SIG-M5 treated with dmso at 0.1 percent for 504 hours (cell line): ENCODE results near the gene RDX.
"Not testable (repeated sequence)": the region's sequence is repeated elsewhere in the genome, so short reads cannot be mapped to it uniquely, and the experiment has no call there.

ENCODE experiments used
- DNase-seq: peaks from one replicate; lab custom pipeline; 2025; ENCODE audit not compliant: unreplicated experiment; lab: John Stamatoyannopoulos, UW

RDX gene

DNA sequence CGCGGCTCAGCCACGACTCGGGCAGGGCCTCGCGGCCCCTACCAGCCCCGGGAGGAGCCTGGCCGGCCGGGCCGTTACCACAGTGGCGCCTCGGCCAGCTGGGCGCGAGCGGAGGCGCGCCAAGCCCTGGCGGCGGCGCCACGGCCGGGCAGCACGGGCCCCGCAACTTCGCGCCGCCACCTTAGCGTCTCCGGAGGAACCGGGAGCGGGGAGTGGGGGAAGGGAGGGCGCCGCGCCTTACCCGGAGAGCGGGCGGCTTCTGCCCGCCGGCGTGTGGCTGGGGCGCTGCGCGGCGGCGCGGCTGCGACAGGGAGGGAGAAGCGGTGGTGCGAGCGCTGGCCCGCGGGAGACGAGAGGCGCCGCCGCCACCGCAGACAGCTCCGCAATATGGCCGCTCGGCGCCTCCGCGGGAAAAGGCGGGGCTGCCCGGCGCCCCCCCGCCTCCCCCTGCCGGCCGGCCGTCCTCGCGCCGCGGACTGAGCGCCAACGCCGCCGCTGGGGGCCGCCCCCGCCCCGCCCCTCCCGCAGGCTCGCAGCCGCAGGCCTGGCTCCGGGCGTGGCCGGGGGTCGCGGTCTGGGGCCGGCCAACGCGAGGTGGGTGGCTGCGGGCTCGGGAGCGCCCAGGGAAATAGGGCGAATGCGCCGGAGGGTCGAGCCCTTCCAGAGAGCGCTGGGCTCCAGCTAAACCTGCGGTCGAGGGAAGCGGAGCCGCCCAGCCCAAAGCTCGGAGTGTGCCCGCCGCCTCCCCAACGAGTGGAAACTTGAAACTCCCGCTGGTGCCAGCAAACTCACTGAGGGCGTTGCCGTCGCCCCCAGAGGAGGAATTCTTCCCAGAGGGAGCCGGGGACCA is at the start of gene RDX:
RDX (minus strand) TSS at position 389 of the 850 bp plus-strand sequence. CDS start 16,922 bp downstream, outside the sequence.
- DNase-seq, result peak; percentile 34

DNA sequence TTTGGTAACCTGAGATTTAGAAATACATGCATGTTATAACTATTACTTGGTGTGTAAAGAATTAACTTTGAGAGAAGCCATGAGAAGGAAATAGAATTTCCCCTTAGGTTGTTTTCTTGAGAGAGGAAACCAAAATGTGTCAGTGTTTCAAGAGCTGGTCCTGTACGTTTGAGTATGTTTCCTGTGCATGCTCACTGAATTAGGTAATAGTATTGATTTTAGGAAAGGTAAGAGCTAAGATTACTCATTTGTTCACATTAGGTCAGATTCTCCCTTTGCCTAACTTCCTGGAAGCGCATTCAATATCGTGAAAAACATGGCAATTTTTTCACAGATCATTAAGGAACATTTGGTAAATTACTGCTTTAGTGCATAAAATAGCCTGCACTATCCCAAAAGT is 49.3 kb upstream of the RDX start:
- DNase-seq, result no peak

DNA sequence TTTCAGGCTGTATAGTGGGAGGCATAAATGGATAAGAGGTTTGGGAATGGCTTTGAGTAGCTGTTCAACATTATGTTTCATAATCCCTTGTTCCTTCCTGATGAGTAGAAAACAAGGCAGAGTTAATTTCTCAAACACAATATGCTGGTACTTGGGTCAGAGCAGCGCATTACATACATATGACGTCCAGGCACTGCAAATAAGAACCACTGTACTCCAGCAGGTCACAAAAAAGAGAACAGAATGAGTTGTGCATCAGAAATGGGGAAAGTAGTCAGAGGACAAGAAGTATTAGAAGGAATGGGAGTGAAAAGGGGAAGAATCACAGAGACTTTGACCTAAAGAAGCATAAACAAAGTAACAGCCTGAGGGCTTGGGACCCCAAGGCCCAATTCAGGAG is 44.0 kb upstream of the RDX start:
- no peak for DNase-seq

DNA sequence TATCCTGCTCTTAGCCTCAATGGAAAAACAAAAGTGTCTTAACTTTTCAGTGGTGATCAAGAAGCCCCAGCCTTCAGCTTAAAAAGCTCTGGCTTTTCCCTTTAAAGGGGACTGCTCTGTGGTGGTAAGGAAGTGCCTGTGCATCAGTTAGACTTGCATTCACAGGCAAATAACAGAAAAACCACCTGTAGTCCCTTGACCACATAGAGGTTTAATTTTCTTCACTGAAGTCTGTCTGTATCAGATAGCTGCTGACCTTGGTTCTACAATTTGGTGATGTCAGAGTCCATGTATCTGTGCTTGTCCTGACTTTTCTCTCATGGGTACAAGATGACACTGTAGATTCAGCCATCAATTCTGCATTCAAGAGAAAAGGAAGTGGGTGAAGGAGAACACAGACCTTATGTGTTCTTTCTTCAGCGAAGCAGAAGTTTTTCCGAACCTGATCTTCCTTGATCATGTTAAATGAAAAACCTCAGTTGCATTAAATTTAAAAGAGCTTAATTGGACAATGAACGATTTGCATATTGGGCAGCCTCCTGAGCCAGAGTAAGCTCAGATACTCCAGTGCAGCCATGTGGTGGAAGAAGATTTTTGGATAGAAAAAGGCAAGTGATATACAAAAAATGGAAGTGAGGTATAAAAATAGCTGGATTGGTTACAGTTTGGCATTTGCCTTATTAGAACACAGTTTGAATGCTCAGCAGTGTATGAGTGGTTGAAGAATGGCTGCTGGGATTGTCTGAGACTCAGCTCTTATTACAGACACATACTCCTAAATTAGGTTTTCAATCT is 43.2 kb upstream of the RDX start:
- DNase-seq, result no peak

DNA sequence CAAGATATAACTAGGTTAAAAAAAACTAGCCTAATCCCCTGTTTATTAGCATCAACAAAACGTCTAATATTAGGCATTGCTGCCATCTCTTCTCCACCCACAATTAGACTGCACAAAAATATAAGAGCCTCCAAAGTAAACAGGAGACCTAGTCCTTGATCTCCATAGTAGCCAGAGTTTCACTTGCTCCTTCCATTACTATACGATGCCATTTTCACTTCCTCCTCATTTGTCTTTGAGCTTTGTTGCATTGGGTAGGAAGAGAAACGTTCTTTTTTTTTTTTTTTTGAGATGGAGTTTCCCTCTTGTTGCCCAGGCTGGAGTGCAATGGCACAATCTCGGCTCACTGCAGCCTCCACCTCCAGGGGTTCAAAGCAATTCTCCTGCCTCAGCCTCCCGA is 42.3 kb upstream of the RDX start:
- peak; percentile 41 for DNase-seq

DNA sequence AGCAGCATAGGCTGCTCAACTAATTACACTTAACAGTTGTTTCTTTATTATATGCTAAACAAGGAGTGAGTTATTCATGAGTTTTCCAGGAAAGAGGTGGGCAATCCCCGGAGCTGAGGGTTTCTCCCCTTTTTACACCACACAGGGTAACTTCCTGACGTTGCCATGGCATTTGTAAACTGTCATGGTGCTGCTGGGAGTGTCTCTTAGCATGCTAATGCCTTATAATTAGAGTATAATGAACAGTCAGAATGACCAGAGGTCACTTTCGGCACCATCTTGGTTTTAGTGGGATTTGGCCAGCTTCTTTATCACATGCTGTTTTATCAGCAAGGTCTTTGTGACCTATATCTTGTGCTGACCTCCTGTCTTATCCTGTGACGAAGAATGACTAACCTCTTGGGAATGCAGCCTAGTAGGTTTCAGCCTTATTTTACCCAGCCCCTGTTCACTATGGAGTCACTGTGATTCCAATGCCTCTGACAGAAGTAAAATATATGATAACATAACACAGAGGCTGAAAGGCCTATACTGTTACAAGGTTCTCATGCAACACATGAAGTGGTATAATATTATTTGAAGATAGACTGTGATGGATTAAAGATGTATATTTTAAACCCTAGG is 41.3 kb upstream of the RDX start:
- no peak for DNase-seq

DNA sequence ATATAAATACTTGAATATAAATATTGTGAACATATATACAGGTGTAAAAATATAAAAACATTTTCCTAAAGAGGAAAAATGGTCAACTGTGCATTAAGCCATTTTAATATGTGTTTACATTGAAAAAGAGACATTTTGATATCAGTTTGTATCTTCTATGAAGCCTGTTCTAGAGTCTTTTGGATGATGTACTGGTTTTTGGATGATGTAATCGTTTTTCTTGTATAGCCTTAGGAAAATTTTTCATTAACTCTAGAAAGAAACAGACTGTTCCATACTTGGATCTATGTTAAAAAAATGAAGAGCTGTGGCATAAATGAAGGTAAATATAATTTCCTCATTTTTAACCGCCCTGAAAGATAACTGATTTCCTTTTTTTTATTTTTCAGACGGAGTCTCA is 39.6 kb upstream of the RDX start:
- no peak for DNase-seq

DNA sequence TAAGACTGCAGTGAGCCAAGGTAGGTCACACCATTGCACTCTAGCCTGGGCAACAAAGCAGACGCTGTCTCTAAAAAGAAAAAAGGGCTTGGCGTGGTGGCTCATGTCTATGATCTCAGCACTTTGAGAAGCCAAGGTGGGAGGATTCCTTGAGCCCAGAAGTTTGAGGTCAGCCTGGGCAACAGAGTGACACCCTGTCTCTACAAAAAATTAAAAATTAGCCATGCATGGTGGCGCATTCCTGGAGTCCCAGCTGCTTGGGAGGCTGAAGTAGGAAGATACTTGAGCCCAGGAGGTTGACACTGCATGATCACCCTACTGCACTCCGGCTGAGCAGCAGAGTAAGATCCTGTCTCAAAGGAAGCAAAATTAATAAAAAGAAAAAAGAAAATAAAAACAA is 38.9 kb upstream of the RDX start:
- no peak for DNase-seq

DNA sequence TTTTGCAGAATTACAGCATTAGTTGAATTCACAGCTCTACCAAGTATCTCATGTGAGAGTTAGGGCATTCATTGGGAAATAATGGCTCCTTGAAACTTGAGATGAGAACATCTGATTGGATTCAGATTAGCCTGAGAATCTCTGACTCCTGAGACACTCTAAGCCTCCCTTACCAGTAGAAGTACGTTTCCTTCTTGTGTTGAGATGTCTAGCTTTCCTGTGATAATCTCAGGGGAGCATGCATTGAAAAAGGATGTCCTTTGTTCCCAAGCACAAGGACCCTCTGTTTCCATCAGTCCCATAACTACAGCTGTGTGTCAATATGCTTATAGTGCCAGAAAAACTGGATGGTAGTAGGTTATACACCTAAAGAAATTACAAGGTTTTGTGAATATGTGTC is 35.2 kb upstream of the RDX start:
- no peak for DNase-seq

DNA sequence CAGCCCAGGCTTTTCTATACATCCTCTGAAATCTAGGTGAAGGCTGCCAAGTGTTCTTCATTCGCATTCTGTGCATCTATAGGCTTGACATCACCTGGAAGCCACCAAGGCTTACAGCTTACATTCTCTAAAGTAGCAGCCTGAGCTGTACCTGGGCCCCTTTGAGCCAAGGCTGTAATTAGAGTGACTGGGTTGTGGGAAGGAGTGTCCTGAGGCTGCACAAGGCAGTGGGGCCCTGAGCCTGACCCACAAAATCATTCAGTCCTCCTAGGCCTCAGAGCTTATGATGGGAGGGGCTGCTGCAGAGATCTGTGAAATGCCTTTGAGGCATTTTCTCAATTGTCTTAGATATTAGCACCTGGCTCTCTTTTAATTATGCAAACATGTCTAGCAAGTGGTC is 33.0 kb upstream of the RDX start:
- no peak for DNase-seq

DNA sequence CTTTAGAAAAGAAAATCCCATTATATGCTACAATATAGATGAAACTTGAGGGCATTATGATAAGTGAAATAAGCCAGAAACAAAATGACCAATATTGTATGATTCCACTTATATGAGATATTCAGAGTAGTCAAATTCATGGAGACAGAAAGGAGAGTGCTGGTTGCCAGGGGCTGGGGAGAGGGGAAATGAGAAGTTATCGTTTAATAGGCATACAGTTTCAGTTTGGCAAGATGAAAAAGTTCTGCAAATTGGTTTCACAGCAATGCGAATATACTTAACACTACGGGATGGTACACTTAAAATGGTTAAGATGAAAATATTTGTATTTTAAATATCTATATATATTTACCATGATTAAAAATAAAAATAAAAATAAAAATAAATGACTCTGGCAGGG is 31.1 kb upstream of the RDX start:
- no peak for DNase-seq

DNA sequence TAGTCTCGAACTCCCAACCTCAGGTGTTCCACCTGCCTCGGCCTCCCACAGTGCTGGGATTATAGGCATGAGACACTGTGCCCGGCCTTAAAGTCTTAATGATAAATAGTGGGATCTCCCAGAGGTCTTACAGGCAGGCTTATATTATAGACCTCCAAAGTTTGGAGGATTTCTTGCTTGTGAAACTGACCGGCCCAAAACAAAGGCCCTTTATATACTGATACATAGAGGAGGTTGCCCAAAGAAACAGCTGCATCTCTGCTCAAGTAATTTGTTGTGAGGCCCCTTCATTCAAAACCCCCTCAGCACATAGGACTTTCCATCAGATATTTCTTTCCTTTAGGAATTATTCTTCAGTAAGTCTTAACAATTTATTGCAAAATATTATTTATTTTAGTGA is 27.4 kb upstream of the RDX start:
- DNase-seq, result no peak

DNA sequence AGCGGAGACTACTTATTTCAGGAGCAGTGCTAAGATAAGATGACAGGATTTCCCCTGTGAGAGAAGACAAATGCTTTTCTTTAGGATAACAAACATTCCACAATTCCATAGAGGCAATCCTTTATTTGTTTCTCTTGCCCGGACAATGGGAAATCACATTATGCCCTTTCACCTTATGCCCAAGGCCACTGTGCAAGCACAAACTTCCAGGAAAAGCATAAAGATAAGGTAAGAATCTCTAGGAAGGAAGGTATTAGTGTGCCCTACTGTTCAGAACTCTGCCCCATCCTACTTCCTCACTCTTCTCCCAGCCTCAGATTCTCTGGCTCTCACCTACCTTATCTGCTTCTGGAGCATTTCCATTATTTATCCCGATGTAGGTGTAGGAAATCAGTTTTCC is 23.1 kb upstream of the RDX start:
- no peak for DNase-seq

DNA sequence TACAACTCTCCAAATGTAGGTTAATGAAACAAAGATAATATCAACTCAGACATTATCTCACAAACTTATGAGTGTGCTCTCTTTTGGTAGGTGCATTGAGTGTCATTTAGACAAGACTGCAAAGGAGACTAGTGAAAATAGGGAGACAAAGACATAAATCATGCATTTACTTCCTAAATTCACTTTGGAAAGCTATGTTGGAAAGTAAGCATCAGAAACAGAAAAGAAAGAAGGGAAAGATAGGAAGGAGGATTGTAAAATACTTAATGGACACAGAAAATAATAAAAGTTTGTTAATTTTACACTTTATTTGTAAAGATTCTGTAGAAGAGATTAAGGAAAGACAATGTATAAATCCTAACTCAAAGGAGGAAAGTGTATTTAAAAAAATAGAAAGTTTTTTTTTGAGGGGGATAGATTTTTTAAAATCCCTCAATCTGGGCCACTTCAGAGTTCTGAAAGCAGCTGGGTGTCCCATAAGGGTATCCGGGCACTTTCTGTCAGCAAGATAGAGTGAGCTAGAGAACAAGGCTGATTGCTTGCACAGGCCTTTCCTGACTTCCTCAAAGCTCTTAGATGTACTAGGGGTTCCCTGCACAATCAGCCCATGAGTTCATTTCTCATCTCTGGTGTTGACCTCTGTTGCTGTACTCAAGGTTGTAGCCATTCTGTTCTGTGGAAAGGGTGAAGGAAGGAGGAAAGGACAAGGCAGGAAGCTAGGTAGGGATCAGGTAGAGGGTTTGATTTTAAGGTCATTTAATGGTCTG is 22.4 kb upstream of the RDX start:
- no peak for DNase-seq

DNA sequence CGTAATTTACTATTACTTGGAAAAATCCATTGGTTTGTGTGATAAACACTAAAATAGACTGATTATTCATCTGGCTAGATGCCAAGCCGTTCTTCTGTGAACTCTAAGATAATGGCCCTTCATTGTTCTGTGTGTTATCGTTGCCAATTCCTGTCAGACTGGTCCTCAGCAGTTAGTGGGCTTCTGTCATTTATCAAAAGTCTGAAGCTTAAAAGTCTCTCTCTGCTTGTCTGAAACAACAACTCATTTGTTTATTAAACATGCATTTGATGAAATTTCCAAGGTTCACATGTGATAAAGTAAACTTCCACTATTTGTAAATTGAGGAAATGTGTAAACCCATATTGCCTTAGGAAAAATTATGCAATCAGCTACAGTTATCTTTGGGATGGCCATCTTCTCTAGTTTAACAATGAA is 21.1 kb upstream of the RDX start:
- DNase-seq, result no peak

DNA sequence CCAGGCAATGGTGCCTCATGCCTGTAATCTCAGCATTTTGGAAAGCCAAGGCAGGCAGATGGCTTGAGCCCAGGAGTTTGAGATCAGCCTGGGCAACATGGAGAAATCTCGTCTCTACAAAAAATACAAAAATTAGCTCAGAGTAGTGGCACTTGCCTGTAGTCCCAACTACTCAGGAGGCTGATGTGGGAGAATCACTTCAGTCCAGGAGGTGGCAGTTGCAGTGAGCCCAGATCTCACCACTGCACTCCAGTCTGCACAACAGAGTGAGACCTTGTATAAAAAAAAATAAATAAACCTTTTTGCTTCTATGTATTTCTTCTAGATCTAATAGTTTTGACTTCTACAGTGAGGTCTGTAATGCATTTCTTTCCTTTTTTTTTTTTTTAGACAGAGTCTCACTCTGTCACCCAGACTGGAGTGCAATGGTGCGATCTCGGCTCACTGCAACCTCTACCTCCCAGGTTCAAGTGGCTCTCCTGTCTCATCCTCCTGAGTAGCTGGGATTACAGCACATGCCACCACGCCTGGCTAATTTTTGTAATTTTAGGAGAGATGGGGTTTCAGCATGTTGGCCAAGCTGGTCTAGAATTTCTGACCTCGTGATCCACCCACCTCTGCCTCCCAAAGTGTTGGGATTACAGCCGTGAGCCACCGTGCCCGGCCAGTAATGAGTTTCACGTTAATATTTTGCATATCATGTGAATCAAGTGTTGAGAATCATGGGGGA is 18.1 kb upstream of the RDX start:
- DNase-seq, result no peak

DNA sequence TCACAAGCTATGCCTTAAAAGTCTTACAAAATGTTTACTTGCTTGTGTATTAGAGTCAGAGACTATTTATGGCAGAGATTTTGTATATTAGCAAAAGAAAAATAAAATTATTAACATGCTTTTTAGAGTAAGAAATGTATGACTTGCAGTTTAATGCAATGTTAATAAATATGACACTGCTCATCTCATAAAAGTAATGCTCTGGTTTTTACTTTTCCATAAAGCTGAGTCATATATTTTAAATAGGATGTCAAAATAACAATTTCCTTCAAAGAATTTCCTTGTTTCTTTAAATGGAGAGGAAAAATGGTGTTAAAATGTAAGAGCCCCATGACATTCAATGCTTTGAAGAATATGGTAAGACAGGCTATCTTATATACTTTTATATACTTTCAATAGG is 16.3 kb upstream of the RDX start:
- no peak for DNase-seq

DNA sequence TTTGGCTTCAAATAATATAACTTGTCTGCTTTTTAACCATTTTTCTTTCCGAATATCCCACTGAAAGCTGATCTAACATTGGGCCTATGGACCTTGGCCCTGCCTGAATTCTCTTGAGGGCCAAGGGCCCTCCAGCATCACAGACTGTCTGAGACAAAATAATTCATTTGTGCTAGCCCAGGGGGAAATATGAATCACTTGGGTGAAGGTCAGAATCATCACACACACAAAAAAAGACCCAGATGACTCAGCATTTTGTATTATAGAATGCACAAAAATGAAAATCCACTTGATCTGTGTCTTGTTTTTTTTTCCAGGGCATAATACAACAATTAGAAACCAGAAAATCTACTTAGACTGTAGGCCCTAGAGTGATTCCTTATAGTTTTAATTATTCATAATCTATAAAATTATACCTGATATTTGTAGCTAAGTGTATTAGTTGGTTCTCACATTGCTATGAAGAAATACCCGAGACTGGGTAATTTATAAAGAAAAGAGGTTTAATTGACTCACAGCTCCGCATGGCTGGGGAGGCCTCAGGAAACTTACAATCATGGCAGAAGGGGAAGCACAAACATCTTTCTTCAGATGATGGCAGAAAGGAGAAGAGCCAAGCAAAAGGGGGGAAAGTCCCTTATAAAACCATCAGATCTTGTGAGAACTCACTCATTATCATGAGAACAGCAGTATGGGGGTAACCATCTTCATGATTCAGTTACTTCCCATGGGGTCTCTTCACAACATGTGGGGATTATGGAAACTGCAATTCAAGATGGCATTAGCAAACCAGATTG is 15.6 kb upstream of the RDX start:
- DNase-seq, result no peak

DNA sequence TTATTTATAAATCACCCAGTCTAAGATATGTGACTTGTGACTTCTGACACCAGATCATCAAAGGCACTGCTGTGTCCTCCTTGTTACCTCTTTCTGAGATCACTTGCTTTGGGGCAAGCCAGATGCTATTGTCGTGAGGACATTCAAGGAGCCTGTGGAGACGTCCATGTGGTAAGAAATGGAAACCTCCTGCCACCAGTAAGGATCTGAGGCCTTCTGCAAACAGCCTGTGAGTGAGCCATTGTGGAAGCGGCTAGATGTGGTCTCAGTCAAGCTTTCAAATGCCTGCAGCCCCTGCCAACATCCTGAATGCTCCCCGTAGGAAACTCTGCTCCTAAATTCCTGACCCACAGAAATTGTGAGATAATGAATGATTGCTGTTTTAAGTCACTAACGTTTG is 11.7 kb upstream of the RDX start:
- no peak for DNase-seq

DNA sequence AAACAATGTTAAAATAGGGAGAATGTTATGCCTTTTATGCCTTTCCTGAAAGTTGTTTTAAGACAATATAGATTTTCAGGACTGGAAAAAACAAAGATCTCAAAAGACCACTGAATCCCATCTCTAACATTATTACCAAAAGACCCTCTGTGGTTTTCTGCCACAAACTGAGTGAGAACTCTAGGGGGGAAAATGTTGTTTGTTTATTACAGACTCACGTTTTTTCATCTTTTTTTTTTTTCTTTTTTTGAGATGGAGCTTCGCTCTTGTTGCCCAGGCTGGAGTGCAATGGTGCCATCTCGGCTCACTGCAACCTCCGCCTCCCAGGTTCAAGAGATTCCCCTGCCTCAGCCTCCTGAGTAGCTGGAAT is 9.6 kb upstream of the RDX start:
- DNase-seq, result not testable (repeated sequence)
